MM.1S (cell line): ENCODE data around the gene TUBA8.
"Not testable (repeated sequence)": the region's sequence is repeated elsewhere in the genome, so short reads cannot be mapped to it uniquely, and the experiment has no call there.

Experiments used
- DNase-seq: peaks from one replicate; pipeline ENCODE4 v3.0.0-alpha.2; 2015
- H2AFZ ChIP-seq: fragments of 300-600 bp; sonication (generic); 2 replicates; pipeline ENCODE4 v1.6.0; 2016; ENCODE audit warnings: antibody characterized with exemption, low read length
- H3F3A ChIP-seq: fragments of 300-600 bp; sonication (generic); 2 replicates; pipeline ENCODE4 v1.6.1; 2016; ENCODE audit warnings: mild to moderate bottlenecking, antibody characterized with exemption, low read length, moderate library complexity, mixed read lengths; ENCODE audit not compliant: insufficient read depth
- H3K27ac ChIP-seq: fragments of 300-600 bp; sonication (generic); 2 replicates; pipeline ENCODE4 v1.5.1; 2016; ENCODE audit warnings: mild to moderate bottlenecking, low read length
- H3K27me3 ChIP-seq: fragments of 300-600 bp; sonication (generic); replicated peaks from 2 replicates; pipeline ENCODE4 v1.6.0; 2016; ENCODE audit warnings: low read length; ENCODE audit not compliant: insufficient read depth
- H3K36me3 ChIP-seq: fragments of 300-600 bp; sonication (generic); replicated peaks from 2 replicates; pipeline ENCODE4 v1.6.1; 2016; ENCODE audit warnings: mild to moderate bottlenecking, low read length, mixed read lengths; ENCODE audit not compliant: insufficient read depth
- H3K4me1 ChIP-seq: fragments of 300-600 bp; sonication (generic); 2 replicates; pipeline ENCODE4 v1.6.1; 2016; ENCODE audit warnings: low read length, mixed read lengths
- H3K4me2 ChIP-seq: fragments of 300-600 bp; sonication (generic); 2 replicates; pipeline ENCODE4 v1.6.0; 2016; ENCODE audit warnings: low read depth, low read length
- H3K4me3 ChIP-seq: fragments of 300-600 bp; sonication (generic); 2 replicates; pipeline ENCODE4 v1.5.1; 2016; ENCODE audit warnings: low read length, mixed read lengths
- H3K79me2 ChIP-seq: fragments of 300-600 bp; sonication (generic); 2 replicates; pipeline ENCODE4 v1.6.1; 2016; ENCODE audit warnings: mixed run types, low read length, mixed read lengths
- H3K9ac ChIP-seq: fragments of 300-600 bp; sonication (generic); 2 replicates; pipeline ENCODE4 v1.6.1; 2016; ENCODE audit warnings: low read length, mixed read lengths
- H3K9me2 ChIP-seq: fragments of 300-600 bp; sonication (generic); replicated peaks from 2 replicates; pipeline ENCODE4 v1.6.1; 2016; ENCODE audit warnings: mild to moderate bottlenecking, low read length, mixed read lengths; ENCODE audit not compliant: insufficient read depth
- H3K9me3 ChIP-seq: fragments of 300-600 bp; sonication (generic); replicated peaks from 2 replicates; pipeline ENCODE4 v1.6.1; 2016; ENCODE audit warnings: mild to moderate bottlenecking, low read length, mixed read lengths; ENCODE audit not compliant: insufficient read depth
- H4K20me1 ChIP-seq: fragments of 300-600 bp; sonication (generic); 2 replicates; pipeline ENCODE4 v1.6.1; 2016; ENCODE audit warnings: mild to moderate bottlenecking, low read length, moderate library complexity, mixed read lengths; ENCODE audit not compliant: insufficient read depth
- CTCF ChIP-seq: fragments of 300-600 bp; sonication (generic); IDR thresholded peaks from 2 replicates; pipeline ENCODE4 v1.5.1; 2016; ENCODE audit warnings: antibody characterized with exemption, low read length, mixed read lengths
- EZH2 ChIP-seq: fragments of 300-600 bp; sonication (generic); optimal IDR thresholded peaks from 2 replicates; pipeline ENCODE3; 2017; ENCODE audit warnings: low read depth, mild to moderate bottlenecking, antibody characterized with exemption, low read length, mixed read lengths
- EZH2phosphoT487 ChIP-seq: fragments of 300-600 bp; sonication (generic); IDR thresholded peaks from 2 replicates; pipeline ENCODE4 v1.6.1; 2018; ENCODE audit warnings: antibody characterized with exemption, low read length

Gene TUBA8

GRCh38 chr22:18121506-18121905 lies 10.9 kb downstream of the TUBA8 start:
- Histone ChIP-seq H4K20me1 (no peaks in the 10 kb centered on the region), H3K27ac (no peak overlapping the region), H3K9me3 (no peaks in the 10 kb centered on the region), H3K4me1 (no peaks in the 10 kb centered on the region), H2AFZ (no peak overlapping the region), H3K36me3 (no peaks in the 10 kb centered on the region), H3K27me3 (no peaks in the 10 kb centered on the region), H3K79me2 (no peaks in the 10 kb centered on the region), H3F3A (no peaks in the 10 kb centered on the region), H3K9me2 (no peaks in the 10 kb centered on the region), H3K4me3 (no peak overlapping the region), H3K4me2 (no peak overlapping the region), H3K9ac (no peak overlapping the region)
- TF ChIP-seq EZH2 = no peak
- TF ChIP-seq CTCF = no peak
- no peak for TF ChIP-seq EZH2phosphoT487
- no peak for DNase-seq

- Histone ChIP-seq H3K9me2 (no peaks in the 10 kb centered on the region), H3F3A (no peaks in the 10 kb centered on the region), H3K9me3 (no peaks in the 10 kb centered on the region), H3K79me2 (no peaks in the 10 kb centered on the region), H3K4me1 (no peaks in the 10 kb centered on the region), H3K27me3 (no peaks in the 10 kb centered on the region), H4K20me1 (no peaks in the 10 kb centered on the region), H3K4me2 (no peak overlapping the region), H3K36me3 (no peaks in the 10 kb centered on the region), H3K27ac (no peak overlapping the region), H2AFZ (no peak overlapping the region), H3K4me3 (no peak overlapping the region), H3K9ac (no peak overlapping the region)
- no peak for DNase-seq
- TF ChIP-seq CTCF (no peak), EZH2phosphoT487 (no peak), EZH2 (no peak)
Observed at GRCh38 chr22:18121954-18122554, 11.4 kb downstream of the TUBA8 start.

- not testable (repeated sequence) for H3F3A ChIP-seq, H3K27me3 ChIP-seq, H3K9ac ChIP-seq, DNase-seq, H3K9me3 ChIP-seq, H2AFZ ChIP-seq, H3K4me3 ChIP-seq, H3K36me3 ChIP-seq, H4K20me1 ChIP-seq, H3K4me2 ChIP-seq, H3K9me2 ChIP-seq, H3K27ac ChIP-seq, H3K79me2 ChIP-seq, H3K4me1 ChIP-seq
Observed at GRCh38 chr22:18123476-18124025, 12.9 kb downstream of the TUBA8 start.

- DNase-seq = no peak
- Histone ChIP-seq H4K20me1 (no peaks in the 10 kb centered on the region), H3K4me3 (no peak overlapping the region), H3K4me1 (no peaks in the 10 kb centered on the region), H3K27ac (no peak overlapping the region), H3K36me3 (no peaks in the 10 kb centered on the region), H3K9ac (no peak overlapping the region), H3K27me3 (no peaks in the 10 kb centered on the region), H3F3A (no peaks in the 10 kb centered on the region), H3K9me2 (no peaks in the 10 kb centered on the region), H3K9me3 (no peaks in the 10 kb centered on the region), H3K4me2 (no peak overlapping the region), H2AFZ (no peak overlapping the region), H3K79me2 (no peaks in the 10 kb centered on the region)
- no peak for TF ChIP-seq EZH2phosphoT487
- TF ChIP-seq EZH2 = no peak
- no peak for TF ChIP-seq CTCF
Observed at GRCh38 chr22:18126606-18127005, 16.0 kb downstream of the TUBA8 start.
